GM12878 (cell line): ENCODE measurements around the gene KLLN. TPM values are rescaled to one million over a fixed set of nuclear protein-coding genes. Genes with fewer than 3 reads are reported as not detected.

Experiments used
- ATAC-seq: fragments of 200-7000 bp; cut with Tn5 transposase; 3 replicates; pipeline ENCODE4 v1.9.1; 2020; ENCODE audit warnings: mild to moderate bottlenecking, moderate library complexity
- BruUV-seq: library from RNA; stranded (reverse); fragments of 400-500 nt; replicated peaks from 2 replicates; lab custom pipeline; 2021; lab: Mats Ljungman, UMichigan
- CTCF ChIA-PET: fragments of 300-600 bp; sonication (Branson Sonifier 250); formaldehyde crosslinking; extraction: SDS; loops from one replicate; lab custom pipeline; 2021; ENCODE audit warnings: inconsistent platforms; lab: Yijun Ruan, JAX
- POLR2A ChIA-PET: fragments of 350-600 bp; formaldehyde crosslinking; extraction: SDS; loops from one replicate; lab custom pipeline; 2021; ENCODE audit warnings: inconsistent platforms; lab: Charles Lee
- RAD21 ChIA-PET: fragments of 300-600 bp; sonication (Branson Sonifier 250); formaldehyde crosslinking; loops from one replicate; lab custom pipeline; 2023; ENCODE audit warnings: antibody characterized with exemption; ENCODE audit not compliant: unreplicated experiment; lab: Charles Lee
- SMC1A ChIA-PET: fragments of 300-600 bp; sonication (Branson Sonifier 250); formaldehyde crosslinking; loops from one replicate; lab custom pipeline; 2023; ENCODE audit not compliant: unreplicated experiment, uncharacterized antibody; lab: Charles Lee
- DNase-seq: peaks from one replicate; pipeline ENCODE4 v3.0.0-alpha.2; 2011; ENCODE audit warnings: low read depth, low spot score
- FAIRE-seq: peaks from 3 replicates; lab custom pipeline; 2011; peaks lifted over from hg19 to GRCh38; lab: Jason Lieb, UNC
- H2AFZ ChIP-seq: 2 replicates; pipeline ENCODE4 v1.6.0; 2011; ENCODE audit warnings: low read depth, low read length, control low read depth; ENCODE audit not compliant: control insufficient read depth
- H3K27ac ChIP-seq: 2 replicates; pipeline ENCODE4 v1.5.1; 2011; ENCODE audit warnings: control low read depth; ENCODE audit not compliant: control insufficient read depth, insufficient read depth
- H3K27me3 ChIP-seq, 2 experiments: replicated peaks in 1 of 2; 2 replicates each; pipeline versions ENCODE4 v1.6.0 to v1.6.1; 2011; ENCODE audit warnings: low read length in 1 of 2; ENCODE audit not compliant: control insufficient read depth in 2 of 2, insufficient read depth in 2 of 2
- H3K36me3 ChIP-seq, 2 experiments: 2 replicates each; pipeline ENCODE4 v1.5.1; 2011; ENCODE audit warnings: low read length in 1 of 2; ENCODE audit not compliant: control insufficient read depth in 2 of 2, insufficient read depth in 2 of 2
- H3K4me1 ChIP-seq: 2 replicates; pipeline ENCODE4 v1.6.1; 2011; ENCODE audit warnings: mild to moderate bottlenecking, low read length, moderate library complexity, mixed read lengths; ENCODE audit not compliant: control insufficient read depth, insufficient read depth
- H3K4me2 ChIP-seq: 2 replicates; pipeline ENCODE4 v1.6.0; 2011; ENCODE audit warnings: control low read depth; ENCODE audit not compliant: control insufficient read depth, insufficient read depth
- H3K4me3 ChIP-seq: fragments of 200-600 bp; sonication (generic); 2 replicates; pipeline ENCODE4 v1.5.1; 2016
- H3K79me2 ChIP-seq: 2 replicates; pipeline ENCODE4 v1.6.0; 2011; ENCODE audit warnings: low read length; ENCODE audit not compliant: control insufficient read depth, insufficient read depth
- H3K9ac ChIP-seq: 2 replicates; pipeline ENCODE4 v1.8.0; 2011; ENCODE audit warnings: low read length, control low read depth, mixed read lengths; ENCODE audit not compliant: control insufficient read depth, insufficient read depth
- H3K9me3 ChIP-seq: replicated peaks from 3 replicates; pipeline ENCODE4 v1.5.1; 2011; ENCODE audit warnings: mild to moderate bottlenecking, low read length; ENCODE audit not compliant: control insufficient read depth, insufficient read depth
- H4K20me1 ChIP-seq: 2 replicates; pipeline ENCODE4 v1.6.0; 2011; ENCODE audit not compliant: control insufficient read depth, insufficient read depth
- BHLHE40 ChIP-seq, 2 experiments: fragments of 450-650 bp in 1 of 2; IDR thresholded peaks; 2 replicates each; pipeline ENCODE4 v1.6.1; 2011 to 2017; ENCODE audit warnings: low read depth in 2 of 2, borderline replicate concordance in 1 of 2, improper control_type of control experiment in 1 of 2, low read length in 1 of 2, mild to moderate bottlenecking in 1 of 2
- HDGF ChIP-seq: fragments of 450-650 bp; IDR thresholded peaks from 2 replicates; pipeline ENCODE4 v1.6.1; 2016; ENCODE audit warnings: antibody characterized with exemption
- IRF4 ChIP-seq: IDR thresholded peaks from 2 replicates; pipeline ENCODE4 v1.6.1; 2011; ENCODE audit warnings: low read depth, low read length
- POU2F2 ChIP-seq: IDR thresholded peaks from 3 replicates; pipeline ENCODE4 v1.6.1; 2011; ENCODE audit warnings: low read depth, mild to moderate bottlenecking, low read length, borderline replicate concordance
- RBBP5 ChIP-seq: fragments of 200-600 bp; sonication (generic); conservative IDR thresholded peaks from 2 replicates; pipeline ENCODE4 v1.6.1; 2016
- SPI1 ChIP-seq: IDR thresholded peaks from 2 replicates; pipeline ENCODE4 v1.6.1; 2011; ENCODE audit warnings: low read depth, mild to moderate bottlenecking, low read length, moderate library complexity, borderline replicate concordance; ENCODE audit not compliant: insufficient read depth
- YY1 ChIP-seq: IDR thresholded peaks from 2 replicates; pipeline ENCODE4 v1.6.1; 2011; ENCODE audit warnings: low read depth, mild to moderate bottlenecking, low read length
- ZBTB40 ChIP-seq: fragments of 450-650 bp; IDR thresholded peaks from 2 replicates; pipeline ENCODE4 v1.6.1; 2016; ENCODE audit warnings: mild to moderate bottlenecking, moderate library complexity, borderline replicate concordance
- in situ Hi-C: fragments of 300-500 bp; cut with MboI; formaldehyde crosslinking; loops from 9 replicates; pipeline ENCODE4 v1.14.3; 2018; ENCODE audit warnings: mixed read lengths
- intact Hi-C: fragments of 100-400 bp; cut with micrococcal nuclease; formaldehyde crosslinking; loops from one replicate; pipeline ENCODE4 v1.14.2; 2022; ENCODE audit not compliant: unreplicated experiment
- polyA plus RNA-seq, 11 experiments: library from polyadenylated mRNA; depleted of rRNA in 4 of 11; unstranded in 6 of 11; stranded (reverse) in 5 of 11; fragments of >200 nt; fragmentation: Nextera tagmentation in 4 of 11; fragmentation: Illumina TruSeq in 1 of 11; extraction: Ambion mirVana in 4 of 11; extraction: Trizol in 1 of 11; gene quantifications; 1 replicate in 1 of 11; 2 replicates in 10 of 11; pipeline versions ENCODE4 v1.2.1 to v1.2.3, GENCODE V29; 2011 to 2016; ENCODE audit warnings: inconsistent platforms in 2 of 11, missing spikeins in 2 of 11, low read depth in 1 of 11
- total RNA-seq, 4 experiments: library from RNA; depleted of rRNA in 3 of 4; stranded (reverse); fragments of >200 nt in 3 of 4; fragmentation: Illumina TruSeq in 1 of 4; extraction: Trizol in 1 of 4; gene quantifications; 2 replicates each; pipeline versions ENCODE4 v1.2.1 to v1.2.3, GENCODE V29; 2013 to 2021

The KLLN gene
- total and polyA plus RNA-seq, 10 of the 15 experiments (the other 5 are each of a cell fraction or from before 2014, with no cell fraction given): 0.87 to 2.2 (median 1.7) TPM

- H2AFZ ChIP-seq: peak overlapping the region; percentile 3; the same call in 1 of the 2 replicates
- intact Hi-C loops: no loop called here
- H3K79me2 ChIP-seq: no peaks in the 10 kb centered on the region
- ATAC-seq (peak; percentile 77), DNase-seq (no peak), FAIRE-seq (no peak)
- no peak overlapping the region for H3K27ac ChIP-seq
- in situ Hi-C loops: no loop called here
- H3K27me3 ChIP-seq: no peaks in the 10 kb centered on the region
- RAD21 ChIA-PET: no interaction called here
- no peak for TF ChIP-seq YY1
- TF ChIP-seq HDGF: no peak
- TF ChIP-seq POU2F2: no peak
- TF ChIP-seq BHLHE40 (IDR thresholded peaks at IDR 0.05; ENCODE audit: borderline replicate concordance in 1 of 2, low read depth in 2 of 2, low read length in 1 of 2): no peak
- no peak for TF ChIP-seq ZBTB40
- TF ChIP-seq RBBP5: no peak
- TF ChIP-seq IRF4: no peak
- peak; percentile 91 for TF ChIP-seq SPI1
- POLR2A ChIA-PET: interaction anchor here (1.5 kb wide), 1 partner anchor 24 kb away, joined by 4 read pairs; no protein-coding TSS in a partner anchor
- no peaks in the 10 kb centered on the region for H3K36me3 ChIP-seq
- H3K4me1 ChIP-seq: peaks cover 6% of the 10 kb centered on the region; the same call in 1 of the 2 replicates
- SMC1A ChIA-PET: interaction anchor here (2.0 kb wide), 1 partner anchor 18 kb away, joined by 11 read pairs; no protein-coding TSS in a partner anchor
- no peaks in the 10 kb centered on the region for H4K20me1 ChIP-seq
- H3K9me3 ChIP-seq: no peaks in the 10 kb centered on the region
- no peak overlapping the region for H3K9ac ChIP-seq
- CTCF ChIA-PET: no interaction called here
- no peak overlapping the region for H3K4me2 ChIP-seq
- H3K4me3 ChIP-seq: no peak overlapping the region
- BruUV-seq: no TSS peak
Measured at GRCh38 chr10:87837445-87837844, 25.9 kb downstream of the KLLN start.
